ENCODE measurements around the gene DNASE1L2.

GRCh38 chr16:2194166-2194834 is 41.9 kb upstream of the DNASE1L2 start:
- TF ChIP-seq SIN3A (IDR thresholded peaks at IDR 0.05; ENCODE audit: low read depth, low read length): no peak
- no peak for TF ChIP-seq LARP7 (IDR thresholded peaks at IDR 0.05)
- no peak for TF ChIP-seq CTCF (IDR thresholded peaks at IDR 0.05 in 2 of 3, conservative IDR thresholded peaks at IDR 0.05 in 1 of 3; ENCODE audit: control insufficient read depth in 2 of 3, extremely low read depth in 1 of 3, insufficient read depth in 1 of 3, low read depth in 3 of 3, low read length in 3 of 3)
- TF ChIP-seq RAD21 (IDR thresholded peaks at IDR 0.05; ENCODE audit: insufficient read depth, low read depth, low read length): no peak
- TF ChIP-seq GABPA (IDR thresholded peaks at IDR 0.05; ENCODE audit: low read depth): no peak
- TF ChIP-seq CEBPB (IDR thresholded peaks at IDR 0.05; ENCODE audit: borderline replicate concordance in 1 of 2, low read depth in 2 of 2, low read length in 2 of 2): no peak
- TF ChIP-seq MXI1 (IDR thresholded peaks at IDR 0.05; ENCODE audit: low read depth, low read length): no peak
- TF ChIP-seq CHD1 (IDR thresholded peaks at IDR 0.05; ENCODE audit: low read depth, low read length): no peak
- TF ChIP-seq ZZZ3 (IDR thresholded peaks at IDR 0.05; ENCODE audit: control insufficient read depth, insufficient read length, low read depth): no peak
- TF ChIP-seq POLR2AphosphoS5 (IDR thresholded peaks at IDR 0.05; ENCODE audit: low read length): no peak

Data from GM12878 (cell line).